Muscle layer of duodenum (tissue), 2 donors: ENCODE measurements around the gene AFAP1L1.
A peak's percentile ranks its signal among the peaks of the same experiment; 100 is the strongest.

ENCODE experiments used
- H3K27ac ChIP-seq: one replicate; pipeline ENCODE4 v1.7.0; 2013; ENCODE audit warnings: mild to moderate bottlenecking, low read length
- H3K27me3 ChIP-seq: one replicate; pipeline ENCODE4 v1.7.0; 2013; ENCODE audit warnings: low read depth, mild to moderate bottlenecking, control low read depth, low read length
- H3K36me3 ChIP-seq, 2 donors: one replicate each; pipeline ENCODE4 v1.7.0; 2013; ENCODE audit warnings: low read length in 2 of 2, control low read depth in 1 of 2, mild to moderate bottlenecking in 1 of 2; ENCODE audit not compliant: insufficient read depth in 2 of 2, control insufficient read depth in 1 of 2
- H3K4me1 ChIP-seq, 2 donors: one replicate each; pipeline ENCODE4 v1.7.0; 2013; ENCODE audit warnings: low read length in 2 of 2, mild to moderate bottlenecking in 2 of 2, control low read depth in 1 of 2, moderate library complexity in 1 of 2; ENCODE audit not compliant: insufficient read depth in 2 of 2, control insufficient read depth in 1 of 2
- H3K4me3 ChIP-seq, 2 donors: one replicate each; pipeline ENCODE4 v1.7.0; 2013; ENCODE audit warnings: low read length in 2 of 2, low read depth in 1 of 2, mild to moderate bottlenecking in 1 of 2
- H3K9me3 ChIP-seq, 2 donors: one replicate each; pipeline ENCODE4 v1.7.0; 2013; ENCODE audit warnings: low read length in 2 of 2, control low read depth in 1 of 2, mild to moderate bottlenecking in 1 of 2; ENCODE audit not compliant: control insufficient read depth in 1 of 2
- donor health status: healthy.

The AFAP1L1 gene

DNA sequence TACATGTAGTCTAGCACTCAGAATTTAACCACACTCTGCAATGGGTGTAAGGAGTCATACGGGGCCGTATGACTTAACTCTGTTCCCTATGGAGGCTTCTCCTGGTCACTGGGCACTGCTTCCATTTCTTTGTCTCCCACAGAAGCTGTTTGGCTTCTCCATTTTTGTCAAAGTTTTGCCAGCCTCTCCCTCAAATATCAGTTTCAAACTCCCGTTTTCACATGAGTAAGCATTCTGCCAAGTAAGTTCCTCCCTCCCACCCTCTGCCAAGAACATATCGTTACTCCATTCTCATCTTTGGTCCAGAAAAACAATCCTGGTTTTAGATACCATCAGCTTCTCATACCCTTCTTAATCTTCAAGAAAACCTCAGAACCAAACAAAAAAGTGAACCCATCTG lies 6.1 kb downstream of the AFAP1L1 start:
- no peaks in the 10 kb centered on the region for H3K4me1 ChIP-seq
- H3K27me3 ChIP-seq = no peaks in the 10 kb centered on the region
- H3K36me3 ChIP-seq = no peaks in the 10 kb centered on the region
- no peak overlapping the region for H3K27ac ChIP-seq
- H3K4me3 ChIP-seq = no peak overlapping the region
- H3K9me3 ChIP-seq = no peaks in the 10 kb centered on the region

- H3K27ac ChIP-seq = no peak overlapping the region
- H3K27me3 ChIP-seq = no peaks in the 10 kb centered on the region
- no peaks in the 10 kb centered on the region for H3K36me3 ChIP-seq
- H3K4me1 ChIP-seq = no peaks in the 10 kb centered on the region
- H3K4me3 ChIP-seq = no peak overlapping the region
- no peaks in the 10 kb centered on the region for H3K9me3 ChIP-seq
These were observed 7.0 kb downstream of the AFAP1L1 start for GRCh38 chr5:149278451-149279210.

GRCh38 chr5:149279661-149280060 lies 8.0 kb downstream of the AFAP1L1 start:
- Histone ChIP-seq H3K27ac (no peak overlapping the region), H3K4me1 (no peaks in the 10 kb centered on the region), H3K4me3 (no peak overlapping the region), H3K36me3 (no peaks in the 10 kb centered on the region), H3K27me3 (no peaks in the 10 kb centered on the region), H3K9me3 (no peaks in the 10 kb centered on the region)

DNA sequence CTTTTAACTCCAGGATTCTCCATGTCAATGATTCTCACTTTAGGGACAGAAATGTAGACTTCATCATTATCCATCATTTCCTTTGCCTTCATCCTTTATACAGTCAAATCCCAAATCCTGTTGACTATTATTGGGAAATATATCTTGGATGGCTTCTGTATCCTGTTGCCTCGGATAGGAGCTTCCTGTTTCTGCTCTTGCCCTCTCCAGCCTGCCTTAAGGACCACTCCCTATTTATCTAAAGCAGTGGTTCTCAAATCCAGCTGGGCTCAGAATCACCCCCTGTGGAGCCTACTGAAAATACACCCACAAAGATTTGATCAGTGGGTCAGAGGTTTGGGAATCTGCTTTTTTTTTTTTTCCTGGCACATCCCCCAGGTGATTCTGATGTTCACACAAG lies 8.5 kb downstream of the AFAP1L1 start:
- H3K4me3 ChIP-seq = no peak overlapping the region
- H3K36me3 ChIP-seq = no peaks in the 10 kb centered on the region
- H3K27me3 ChIP-seq = no peaks in the 10 kb centered on the region
- H3K4me1 ChIP-seq = no peaks in the 10 kb centered on the region
- no peak overlapping the region for H3K27ac ChIP-seq
- no peaks in the 10 kb centered on the region for H3K9me3 ChIP-seq

- Histone ChIP-seq H3K4me1 (no peaks in the 10 kb centered on the region), H3K27ac (no peak overlapping the region), H3K36me3 (no peaks in the 10 kb centered on the region), H3K9me3 (no peaks in the 10 kb centered on the region), H3K4me3 (no peak overlapping the region), H3K27me3 (no peaks in the 10 kb centered on the region)
These were observed 9.1 kb downstream of the AFAP1L1 start for GRCh38 chr5:149280802-149281201.

DNA sequence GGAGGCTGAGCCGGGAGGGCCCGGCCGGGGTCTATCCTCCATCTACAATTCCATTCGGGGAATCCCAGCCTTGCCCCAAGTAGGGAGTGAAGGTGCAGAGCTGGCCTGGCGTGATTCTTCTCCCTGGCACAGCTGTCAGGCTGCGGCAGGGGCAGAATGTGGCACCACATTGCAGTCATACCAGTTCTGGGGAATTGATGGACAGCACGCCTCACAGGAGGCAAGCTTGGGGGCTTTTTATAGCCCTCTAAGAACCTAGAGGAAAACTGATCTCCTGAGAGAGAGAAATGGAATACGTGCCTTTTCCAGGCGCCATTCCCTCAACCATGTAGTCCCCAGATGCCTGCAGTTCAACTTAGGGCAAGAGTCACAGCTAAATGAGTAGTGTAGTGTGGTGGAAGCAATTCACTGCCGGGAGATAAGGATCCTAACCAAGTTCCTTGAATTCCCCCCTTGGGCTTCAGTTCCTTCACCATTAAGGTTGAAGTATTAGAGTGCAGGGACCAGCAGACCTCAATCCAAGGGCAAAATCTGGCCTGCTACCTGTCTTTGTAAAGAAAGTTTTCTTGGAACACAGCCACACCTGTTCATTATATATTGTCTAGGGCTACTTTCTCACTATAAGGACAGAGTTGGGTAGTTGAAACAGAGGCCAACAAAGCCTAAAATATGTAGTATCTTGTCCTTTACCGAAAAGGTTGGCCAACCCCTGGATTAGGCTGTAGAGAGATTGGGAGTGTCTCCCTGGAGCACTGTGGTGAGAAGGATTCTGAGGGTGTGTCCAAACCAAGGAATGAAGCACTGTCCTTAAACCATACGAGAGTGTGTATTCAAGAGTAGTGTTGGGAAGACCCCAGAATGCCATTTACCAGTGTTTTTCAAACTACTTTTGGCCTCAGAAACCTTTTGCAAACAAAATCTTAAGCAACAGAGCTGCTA lies 10.6 kb downstream of the AFAP1L1 start:
- H3K4me1 ChIP-seq = no peaks in the 10 kb centered on the region

DNA sequence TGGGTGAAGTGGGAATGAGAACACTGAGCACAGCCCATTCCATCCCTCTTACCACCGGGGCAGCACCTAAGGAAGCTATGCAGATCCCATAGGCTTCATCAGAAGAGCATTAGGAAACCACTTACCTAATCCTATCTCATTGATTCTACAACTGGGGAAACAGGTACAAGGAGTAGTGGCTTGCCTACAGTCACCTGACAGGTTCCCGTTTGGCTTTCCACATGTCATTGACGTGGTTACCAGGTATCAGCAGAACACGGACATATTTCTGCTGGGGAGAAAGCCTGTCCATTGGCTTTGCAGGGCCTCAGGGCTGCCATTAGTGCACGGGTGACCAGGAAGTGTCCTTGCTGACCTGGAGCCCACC lies 11.3 kb downstream of the AFAP1L1 start:
- no peaks in the 10 kb centered on the region for H3K9me3 ChIP-seq
- H3K36me3 ChIP-seq = no peaks in the 10 kb centered on the region
- H3K27ac ChIP-seq = no peak overlapping the region
- H3K4me1 ChIP-seq = no peaks in the 10 kb centered on the region
- H3K27me3 ChIP-seq = no peaks in the 10 kb centered on the region
- H3K4me3 ChIP-seq = no peak overlapping the region

More for the DNA sequence above, 10.6 kb downstream of the AFAP1L1 start:
- Histone ChIP-seq H3K27ac (no peak overlapping the region), H3K27me3 (no peaks in the 10 kb centered on the region), H3K36me3 (no peaks in the 10 kb centered on the region), H3K9me3 (no peaks in the 10 kb centered on the region), H3K4me3 (no peak overlapping the region)

DNA sequence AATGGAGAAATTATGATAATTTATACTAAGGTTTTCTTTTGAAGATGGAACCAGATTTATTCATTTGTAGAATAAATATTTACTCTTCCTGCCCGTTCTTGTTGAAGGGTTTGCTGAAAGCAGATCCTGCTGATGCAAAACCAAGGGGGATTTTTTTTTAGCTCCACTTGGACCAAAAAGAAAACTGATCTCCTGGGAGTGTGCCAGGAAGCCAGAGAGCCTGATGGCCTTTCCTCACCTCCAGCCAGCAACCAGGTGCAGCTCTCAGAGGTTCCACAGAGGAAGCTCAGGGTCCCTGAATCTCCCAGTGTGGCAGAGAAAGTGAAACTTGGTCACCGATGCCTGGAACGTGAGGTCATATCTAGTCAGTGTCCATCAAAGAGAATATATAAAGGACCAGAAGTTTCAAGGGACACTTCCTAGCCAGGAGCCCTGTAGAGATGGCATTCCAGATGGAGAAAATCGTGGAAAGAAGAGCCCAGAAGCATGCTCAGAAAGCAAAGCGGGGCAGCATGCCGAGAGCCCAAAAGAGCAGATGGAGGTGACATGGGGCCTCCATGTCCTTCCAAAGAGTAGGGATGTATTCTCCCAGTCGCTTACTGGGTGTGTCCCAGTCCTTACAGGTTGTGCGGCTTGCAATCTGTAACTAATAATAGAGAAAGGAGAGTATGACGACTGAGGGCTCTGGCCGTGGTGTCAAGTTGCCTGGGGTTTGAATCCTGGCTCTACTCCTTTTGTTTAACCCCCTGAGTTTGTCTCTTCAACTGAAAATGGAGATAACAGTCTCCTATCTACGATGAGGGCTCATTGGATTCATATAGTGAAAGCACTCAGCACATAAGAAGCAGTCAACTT lies 12.2 kb downstream of the AFAP1L1 start:
- H3K27me3 ChIP-seq = no peaks in the 10 kb centered on the region
- no peaks in the 10 kb centered on the region for H3K36me3 ChIP-seq
- H3K9me3 ChIP-seq = no peaks in the 10 kb centered on the region
- H3K4me3 ChIP-seq = no peak overlapping the region
- peak overlapping the region; percentile 48 for H3K27ac ChIP-seq
- H3K4me1 ChIP-seq = no peaks in the 10 kb centered on the region

GRCh38 chr5:149284501-149284900 lies 12.8 kb downstream of the AFAP1L1 start:
- Histone ChIP-seq H3K27ac (peak overlapping the region; percentile 48), H3K36me3 (no peaks in the 10 kb centered on the region), H3K27me3 (no peaks in the 10 kb centered on the region), H3K4me1 (peaks cover 0 to 2% of the 10 kb centered on the region in 2 donors), H3K9me3 (no peaks in the 10 kb centered on the region), H3K4me3 (no peak overlapping the region)

DNA sequence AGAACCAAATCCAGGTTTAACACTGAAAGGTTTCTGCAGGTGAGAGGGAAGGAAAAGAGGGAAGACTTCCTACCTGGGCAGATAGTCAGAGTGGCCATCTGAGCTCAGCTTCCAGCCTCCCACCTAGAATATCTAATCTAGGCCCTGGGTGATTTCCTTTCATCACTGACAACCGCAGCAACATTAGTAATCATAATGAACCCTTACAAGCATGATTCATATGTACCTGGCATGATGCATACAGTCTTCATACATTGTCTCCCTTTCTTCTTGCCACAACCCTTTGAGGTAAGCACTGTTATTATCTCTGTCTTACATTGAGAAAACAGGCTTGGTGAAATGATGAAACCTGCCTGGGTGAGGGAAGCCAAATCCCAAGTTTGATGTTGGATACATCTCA lies 13.5 kb downstream of the AFAP1L1 start:
- Histone ChIP-seq H3K27me3 (no peaks in the 10 kb centered on the region), H3K9me3 (no peaks in the 10 kb centered on the region), H3K36me3 (no peaks in the 10 kb centered on the region), H3K4me3 (no peak overlapping the region), H3K27ac (no peak overlapping the region), H3K4me1 (peaks cover 0 to 5% of the 10 kb centered on the region in 2 donors)

- peaks cover 0 to 5% of the 10 kb centered on the region in 2 donors for H3K4me1 ChIP-seq
- H3K27ac ChIP-seq = no peak overlapping the region
- no peaks in the 10 kb centered on the region for H3K27me3 ChIP-seq
- no peak overlapping the region for H3K4me3 ChIP-seq
- no peaks in the 10 kb centered on the region for H3K9me3 ChIP-seq
- no peaks in the 10 kb centered on the region for H3K36me3 ChIP-seq
These were observed 16.8 kb downstream of the AFAP1L1 start for GRCh38 chr5:149288436-149288835.
